CD4-positive, alpha-beta T cell (primary cell): Measurements from ENCODE around the gene ADGRV1. TPM values are rescaled to one million over a fixed set of nuclear protein-coding genes. Genes with fewer than 3 reads are reported as not detected.

Source experiments
- ATAC-seq: fragments of 200-7000 bp; cut with Tn5 transposase; one replicate; pipeline ENCODE4 v1.10.0; 2022; ENCODE audit warnings: mild to moderate bottlenecking; ENCODE audit not compliant: poor library complexity
- CTCF ChIA-PET: fragments of 350-600 bp; sonication (Branson Sonifier 250); formaldehyde crosslinking; loops from one replicate; lab custom pipeline; 2021; ENCODE audit warnings: antibody characterized with exemption, inconsistent platforms; lab: Charles Lee
- POLR2A ChIA-PET: fragments of 350-600 bp; sonication (Branson Sonifier 250); formaldehyde crosslinking; loops from one replicate; lab custom pipeline; 2021; ENCODE audit warnings: antibody characterized with exemption, inconsistent platforms; lab: Charles Lee
- DNase-seq, 14 experiments: peaks; one replicate each; pipeline ENCODE4 v3.0.0-alpha.2; 2013 to 2020; ENCODE audit warnings: mixed read lengths in 2 of 14
- H3K27ac ChIP-seq, 2 donors: one replicate each; pipeline versions ENCODE4 v1.5.1 to v1.7.0; 2013; ENCODE audit warnings: low read length in 2 of 2, low read depth in 1 of 2, mild to moderate bottlenecking in 1 of 2
- H3K27me3 ChIP-seq, 2 experiments: 1 replicate in 1 of 2; 2 replicates in 1 of 2; pipeline versions ENCODE4 v1.6.1 to v1.7.0; 2013; ENCODE audit warnings: low read length in 2 of 2, control low read depth in 1 of 2, mild to moderate bottlenecking in 1 of 2, moderate library complexity in 1 of 2; ENCODE audit not compliant: insufficient read depth in 2 of 2, control insufficient read depth in 1 of 2
- H3K36me3 ChIP-seq: one replicate; pipeline ENCODE4 v1.6.1; 2013; ENCODE audit warnings: low read length, control low read depth; ENCODE audit not compliant: insufficient read depth
- H3K4me1 ChIP-seq: one replicate; pipeline ENCODE4 v1.6.1; 2013; ENCODE audit warnings: low read length, control low read depth; ENCODE audit not compliant: insufficient read depth
- H3K4me3 ChIP-seq: one replicate; pipeline ENCODE4 v1.5.1; 2013; ENCODE audit warnings: mild to moderate bottlenecking, low read length, moderate library complexity
- H3K9me3 ChIP-seq, 2 experiments: 1 replicate in 1 of 2; 2 replicates in 1 of 2; pipeline versions ENCODE4 v1.6.1 to v1.7.0; 2013; ENCODE audit warnings: low read length in 2 of 2, mild to moderate bottlenecking in 2 of 2, control low read depth in 1 of 2, moderate library complexity in 1 of 2; ENCODE audit not compliant: control insufficient read depth in 1 of 2, insufficient read depth in 1 of 2
- H3K27ac Mint-ChIP-seq: one replicate; pipeline ENCODE4 v1.8.0; 2020; ENCODE audit warnings: mixed read lengths
- H3K27me3 Mint-ChIP-seq: one replicate; pipeline ENCODE4 v1.8.0; 2021; ENCODE audit warnings: mixed read lengths
- H3K36me3 Mint-ChIP-seq: one replicate; pipeline ENCODE4 v1.8.0; 2021; ENCODE audit warnings: low read depth, mixed read lengths
- H3K4me1 Mint-ChIP-seq: one replicate; pipeline ENCODE4 v1.8.0; 2021; ENCODE audit warnings: low read depth, mixed read lengths
- H3K4me3 Mint-ChIP-seq: one replicate; pipeline ENCODE4 v1.8.0; 2020; ENCODE audit warnings: mild to moderate bottlenecking, mixed read lengths
- H3K9me3 Mint-ChIP-seq: one replicate; pipeline ENCODE4 v1.8.0; 2020; ENCODE audit warnings: mixed read lengths
- CTCF ChIP-seq: fragments of 200-600 bp; IDR thresholded peaks from one replicate; pipeline ENCODE4 v1.8.0; 2022; ENCODE audit warnings: antibody characterized with exemption, mild to moderate bottlenecking
- intact Hi-C, 2 experiments: fragments of 100-400 bp; cut with DNase I in 1 of 2; cut with micrococcal nuclease in 1 of 2; formaldehyde crosslinking; loops; one replicate each; pipeline versions ENCODE4 v1.15.1 to v1.9.0; 2023 to 2025; cut with DNase I, micrococcal nuclease
- total RNA-seq, 174 experiments: library from RNA in 2 of 174; stranded (reverse) in 2 of 174; gene quantifications; one replicate each; pipeline ENCODE4 v1.2.3 and lab custom pipeline; 2021 to 2026

The ADGRV1 gene
- total RNA-seq, 2 experiments from 2014 or later: 0.81 to 1.2 TPM

GRCh38 chr5:90882448-90882847 is 323.9 kb downstream of the ADGRV1 start:
- H3K4me3 Mint-ChIP-seq: no peak overlapping the region
- no peaks in the 10 kb centered on the region for H3K4me1 Mint-ChIP-seq
- no peaks in the 10 kb centered on the region for H3K36me3 ChIP-seq
- ChIA-PET CTCF (no interaction called here), POLR2A (no interaction called here)
- no peak for TF ChIP-seq CTCF
- no peaks in the 10 kb centered on the region for H3K36me3 Mint-ChIP-seq
- intact Hi-C loops: no loop called here
- no peak overlapping the region for H3K27ac ChIP-seq
- no peak overlapping the region for H3K4me3 ChIP-seq
- no peak overlapping the region for H3K27ac Mint-ChIP-seq
- no peak for ATAC-seq
- H3K4me1 ChIP-seq: no peaks in the 10 kb centered on the region
- peaks cover 0 to 3% of the 10 kb centered on the region in 2 experiments for H3K27me3 ChIP-seq
- no peaks in the 10 kb centered on the region for H3K9me3 Mint-ChIP-seq
- no peaks in the 10 kb centered on the region for H3K9me3 ChIP-seq
- no peak for DNase-seq
- H3K27me3 Mint-ChIP-seq: peaks cover 57% of the 10 kb centered on the region

- Histone ChIP-seq H3K9me3 (no peaks in the 10 kb centered on the region), H3K27ac (no peak overlapping the region), H3K4me3 (no peak overlapping the region), H3K36me3 (no peaks in the 10 kb centered on the region), H3K27me3 (peaks cover 0 to 3% of the 10 kb centered on the region in 2 experiments), H3K4me1 (no peaks in the 10 kb centered on the region)
- intact Hi-C loops: no loop called here
- Mint-ChIP-seq H3K27me3 (peaks cover 35% of the 10 kb centered on the region), H3K4me1 (no peaks in the 10 kb centered on the region), H3K36me3 (no peaks in the 10 kb centered on the region), H3K4me3 (no peak overlapping the region), H3K9me3 (no peaks in the 10 kb centered on the region), H3K27ac (no peak overlapping the region)
- no peak for TF ChIP-seq CTCF
- DNase-seq (no peak), ATAC-seq (no peak)
- POLR2A ChIA-PET: no interaction called here
- CTCF ChIA-PET: interaction anchor here (0.5 kb wide), 1 partner anchor 220 kb away, joined by 3 read pairs; no protein-coding TSS in a partner anchor
Measured at GRCh38 chr5:90885180-90885868, 326.7 kb downstream of the ADGRV1 start.

GRCh38 chr5:90886381-90886780 is 327.8 kb downstream of the ADGRV1 start:
- no peak for TF ChIP-seq CTCF
- Mint-ChIP-seq H3K9me3 (no peaks in the 10 kb centered on the region), H3K27me3 (peaks cover 28% of the 10 kb centered on the region), H3K4me3 (no peak overlapping the region), H3K36me3 (no peaks in the 10 kb centered on the region), H3K27ac (no peak overlapping the region), H3K4me1 (no peaks in the 10 kb centered on the region)
- ChIA-PET CTCF (no interaction called here), POLR2A (no interaction called here)
- no peak overlapping the region for H3K27ac ChIP-seq
- no peaks in the 10 kb centered on the region for H3K36me3 ChIP-seq
- H3K27me3 ChIP-seq: peaks cover 0 to 3% of the 10 kb centered on the region in 2 experiments
- no peak overlapping the region for H3K4me3 ChIP-seq
- H3K4me1 ChIP-seq: no peaks in the 10 kb centered on the region
- DNase-seq (no peak), ATAC-seq (no peak)
- intact Hi-C loops: no loop called here
- no peaks in the 10 kb centered on the region for H3K9me3 ChIP-seq
